Astrocyte (in vitro differentiated cells and primary cell): Measurements from ENCODE around the gene FAM170B.

Experiments used
- EZH2 ChIP-seq: IDR thresholded peaks from 2 replicates; pipeline ENCODE4 v1.6.1; 2012; ENCODE audit warnings: mild to moderate bottlenecking, low read length, inconsistent platforms; ENCODE audit not compliant: insufficient read depth
- TF ChIP-seq, protein P1 (sequence below): IDR thresholded peaks from 2 replicates; pipeline ENCODE4 v1.5.1; 2011; ENCODE audit warnings: low read depth, mild to moderate bottlenecking, inconsistent platforms, low read length, moderate library complexity; ENCODE audit not compliant: insufficient read depth

DNA sequence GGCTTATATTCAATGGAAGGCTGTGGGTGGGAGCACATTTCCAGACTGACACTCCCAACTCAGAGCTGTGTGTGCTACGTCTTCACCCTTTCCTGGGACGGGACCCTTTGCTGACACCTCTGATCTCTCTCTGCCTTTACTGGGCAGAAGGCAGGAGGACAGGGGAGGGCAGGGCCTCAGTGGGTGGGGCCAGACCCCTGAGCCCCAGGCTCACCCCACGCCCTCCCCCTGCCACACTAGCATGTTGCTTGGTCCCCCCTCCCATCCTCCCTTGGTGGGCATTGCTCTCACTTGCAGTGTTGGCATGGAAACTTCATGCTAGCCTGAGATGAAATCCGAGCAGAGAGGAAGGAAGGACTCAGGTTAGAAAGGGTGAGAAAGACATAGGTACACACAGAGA is 36.0 kb upstream of the FAM170B start:
- TF ChIP-seq, protein P1, sequence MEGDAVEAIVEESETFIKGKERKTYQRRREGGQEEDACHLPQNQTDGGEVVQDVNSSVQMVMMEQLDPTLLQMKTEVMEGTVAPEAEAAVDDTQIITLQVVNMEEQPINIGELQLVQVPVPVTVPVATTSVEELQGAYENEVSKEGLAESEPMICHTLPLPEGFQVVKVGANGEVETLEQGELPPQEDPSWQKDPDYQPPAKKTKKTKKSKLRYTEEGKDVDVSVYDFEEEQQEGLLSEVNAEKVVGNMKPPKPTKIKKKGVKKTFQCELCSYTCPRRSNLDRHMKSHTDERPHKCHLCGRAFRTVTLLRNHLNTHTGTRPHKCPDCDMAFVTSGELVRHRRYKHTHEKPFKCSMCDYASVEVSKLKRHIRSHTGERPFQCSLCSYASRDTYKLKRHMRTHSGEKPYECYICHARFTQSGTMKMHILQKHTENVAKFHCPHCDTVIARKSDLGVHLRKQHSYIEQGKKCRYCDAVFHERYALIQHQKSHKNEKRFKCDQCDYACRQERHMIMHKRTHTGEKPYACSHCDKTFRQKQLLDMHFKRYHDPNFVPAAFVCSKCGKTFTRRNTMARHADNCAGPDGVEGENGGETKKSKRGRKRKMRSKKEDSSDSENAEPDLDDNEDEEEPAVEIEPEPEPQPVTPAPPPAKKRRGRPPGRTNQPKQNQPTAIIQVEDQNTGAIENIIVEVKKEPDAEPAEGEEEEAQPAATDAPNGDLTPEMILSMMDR: no peak
- no peak for TF ChIP-seq EZH2
